H1 (cell line): ENCODE results near the gene LPIN2. TPM values are rescaled to one million over a fixed set of nuclear protein-coding genes. Genes with fewer than 3 reads are reported as not detected.

Experiments used
- CTCF ChIA-PET: fragments of 300-600 bp; sonication (Branson Sonifier 250); formaldehyde crosslinking; loops from one replicate; lab custom pipeline; 2021; ENCODE audit not compliant: partially characterized antibody; lab: Charles Lee
- POLR2A ChIA-PET: fragments of 300-600 bp; sonication (Branson Sonifier 250); formaldehyde crosslinking; loops from one replicate; lab custom pipeline; 2021; ENCODE audit warnings: inconsistent platforms; ENCODE audit not compliant: partially characterized antibody; lab: Charles Lee
- DNase-seq, 2 experiments: peaks; one replicate each; pipeline versions ENCODE4 v3.0.0 to v3.0.0-alpha.2; 2010 to 2022; ENCODE audit warnings: low spot score in 2 of 2, low read depth in 1 of 2, mixed read lengths in 1 of 2
- FAIRE-seq: peaks from 2 replicates; lab custom pipeline; 2011; peaks lifted over from hg19 to GRCh38; lab: Jason Lieb, UNC
- H2AFZ ChIP-seq: 2 replicates; pipeline ENCODE4 v1.8.1; 2012; ENCODE audit warnings: low read length, inconsistent platforms
- H2AK5ac ChIP-seq: 2 replicates; pipeline ENCODE4 v1.6.1; 2013; ENCODE audit warnings: low read depth, low read length
- H2BK120ac ChIP-seq: replicated peaks from 2 replicates; pipeline ENCODE3; 2013; ENCODE audit warnings: low read depth, low read length, inconsistent platforms
- H2BK12ac ChIP-seq: 2 replicates; pipeline ENCODE4 v1.6.1; 2013; ENCODE audit warnings: low read depth, low read length
- H2BK15ac ChIP-seq: 2 replicates; pipeline ENCODE4 v1.6.1; 2013; ENCODE audit warnings: low read length
- H2BK20ac ChIP-seq: 2 replicates; pipeline ENCODE4 v1.6.1; 2013; ENCODE audit warnings: low read length
- H2BK5ac ChIP-seq: 2 replicates; pipeline ENCODE4 v1.6.1; 2013; ENCODE audit warnings: low read depth, low read length
- H3K14ac ChIP-seq: 2 replicates; pipeline ENCODE4 v1.6.1; 2013; ENCODE audit warnings: inconsistent platforms; ENCODE audit not compliant: insufficient read length
- H3K18ac ChIP-seq: 2 replicates; pipeline ENCODE4 v1.6.1; 2013; ENCODE audit warnings: low read length; ENCODE audit errors: extremely low read depth
- H3K23ac ChIP-seq: 2 replicates; pipeline ENCODE4 v1.6.1; 2013; ENCODE audit warnings: inconsistent platforms; ENCODE audit not compliant: insufficient read length
- H3K23me2 ChIP-seq: 2 replicates; pipeline ENCODE4 v1.6.1; 2013; ENCODE audit warnings: low read depth, low read length
- H3K27ac ChIP-seq: 2 replicates; pipeline ENCODE4 v1.6.1; 2011; ENCODE audit warnings: low read depth, low read length, inconsistent platforms
- H3K27me3 ChIP-seq, 4 experiments: replicated peaks in 1 of 4; 1 replicate in 1 of 4; 2 replicates in 3 of 4; pipeline versions ENCODE4 v1.6.1 to v1.8.1; 2011 to 2013; ENCODE audit warnings: low read length in 3 of 4, mild to moderate bottlenecking in 3 of 4, inconsistent platforms in 2 of 4, mixed read lengths in 2 of 4, moderate library complexity in 1 of 4; ENCODE audit not compliant: control insufficient read depth in 3 of 4, insufficient read depth in 3 of 4; ENCODE audit errors: extremely low read depth in 1 of 4
- H3K36me3 ChIP-seq, 4 experiments: 2 replicates each; pipeline versions ENCODE4 v1.6.1 to v1.8.1; 2011 to 2013; ENCODE audit warnings: mild to moderate bottlenecking in 4 of 4, low read length in 3 of 4, moderate library complexity in 2 of 4, control low read depth in 1 of 4, inconsistent platforms in 1 of 4; ENCODE audit not compliant: insufficient read depth in 4 of 4, control insufficient read depth in 2 of 4
- H3K4ac ChIP-seq: replicated peaks from 2 replicates; pipeline ENCODE3; 2013; ENCODE audit warnings: low read length, low read depth, mixed read lengths, inconsistent platforms; ENCODE audit not compliant: insufficient read length
- H3K4me1 ChIP-seq, 4 experiments: replicated peaks in 1 of 4; 1 replicate in 1 of 4; 2 replicates in 3 of 4; pipeline versions ENCODE4 v1.6.1 to v1.8.1; 2011 to 2013; ENCODE audit warnings: low read length in 3 of 4, inconsistent platforms in 2 of 4, mixed read lengths in 1 of 4; ENCODE audit not compliant: insufficient read depth in 4 of 4, control insufficient read depth in 3 of 4
- H3K4me2 ChIP-seq, 2 experiments: 2 replicates each; pipeline versions ENCODE4 v1.6.1 to v1.8.1; 2011 to 2013; ENCODE audit warnings: low read depth in 2 of 2, low read length in 2 of 2, control low read depth in 1 of 2, inconsistent platforms in 1 of 2, mild to moderate bottlenecking in 1 of 2; ENCODE audit not compliant: insufficient read depth in 1 of 2
- H3K4me3 ChIP-seq, 4 experiments: fragments of 200-600, 300-600 bp in 1 of 4; sonication (generic), shearing (Covaris generic), sonication (Bioruptor Twin) in 1 of 4; 2 replicates each; pipeline versions ENCODE4 v1.5.1 to v1.8.1; 2011 to 2016; ENCODE audit warnings: low read length in 4 of 4, low read depth in 3 of 4, control low read depth in 2 of 4, inconsistent platforms in 2 of 4, mild to moderate bottlenecking in 2 of 4, mixed read lengths in 1 of 4, moderate library complexity in 1 of 4; ENCODE audit not compliant: insufficient read depth in 2 of 4; ENCODE audit errors: extremely low read depth in 1 of 4
- H3K56ac ChIP-seq: replicated peaks from 2 replicates; pipeline ENCODE3; 2013; ENCODE audit warnings: low read depth, mild to moderate bottlenecking, mixed read lengths, low read length, inconsistent platforms; ENCODE audit not compliant: insufficient read length
- H3K79me1 ChIP-seq: 2 replicates; pipeline ENCODE4 v1.6.1; 2013; ENCODE audit warnings: low read depth, low read length, control low read depth
- H3K79me2 ChIP-seq, 2 experiments: 2 replicates each; pipeline versions ENCODE4 v1.6.1 to v1.8.1; 2012 to 2013; ENCODE audit warnings: low read length in 2 of 2, mild to moderate bottlenecking in 2 of 2, inconsistent platforms in 1 of 2; ENCODE audit not compliant: insufficient read depth in 2 of 2, control insufficient read depth in 1 of 2
- H3K9ac ChIP-seq, 4 experiments: replicated peaks in 1 of 4; 1 replicate in 1 of 4; 2 replicates in 3 of 4; pipeline versions ENCODE4 v1.6.1 to v1.8.1; 2011 to 2013; ENCODE audit warnings: low read depth in 3 of 4, low read length in 3 of 4, control low read depth in 2 of 4, mild to moderate bottlenecking in 2 of 4, moderate library complexity in 2 of 4, inconsistent platforms in 1 of 4; ENCODE audit errors: extremely low read depth in 1 of 4
- H3K9me3 ChIP-seq, 2 experiments: 2 replicates each; pipeline versions ENCODE4 v1.6.1 to v1.8.1; 2012 to 2013; ENCODE audit warnings: mild to moderate bottlenecking in 2 of 2, moderate library complexity in 2 of 2, control low read depth in 1 of 2, inconsistent platforms in 1 of 2, low read depth in 1 of 2, low read length in 1 of 2, mixed read lengths in 1 of 2; ENCODE audit not compliant: insufficient read depth in 2 of 2
- H4K20me1 ChIP-seq, 2 experiments: replicated peaks in 1 of 2; 2 replicates each; pipeline versions ENCODE3 to v1.8.1; 2011 to 2013; ENCODE audit warnings: inconsistent platforms in 2 of 2, low read length in 2 of 2, mild to moderate bottlenecking in 1 of 2; ENCODE audit not compliant: insufficient read depth in 2 of 2, control insufficient read depth in 1 of 2
- H4K5ac ChIP-seq: 2 replicates; pipeline ENCODE4 v1.6.1; 2013; ENCODE audit warnings: low read length, low read depth, mixed read lengths, inconsistent platforms; ENCODE audit not compliant: insufficient read length
- H4K8ac ChIP-seq: 2 replicates; pipeline ENCODE4 v1.8.0; 2013; ENCODE audit warnings: mild to moderate bottlenecking, moderate library complexity, low read length, inconsistent platforms; ENCODE audit not compliant: insufficient read depth; ENCODE audit errors: extremely low read depth
- H4K91ac ChIP-seq: replicated peaks from 2 replicates; pipeline ENCODE3; 2013; ENCODE audit warnings: low read length, mixed read lengths, inconsistent platforms; ENCODE audit not compliant: insufficient read length
- BCL11A ChIP-seq, 2 experiments: IDR thresholded peaks; one replicate each; pipeline ENCODE4 v1.6.1; 2011; ENCODE audit warnings: low read depth in 2 of 2, low read length in 2 of 2, mild to moderate bottlenecking in 2 of 2
- CEBPB ChIP-seq: IDR thresholded peaks from 2 replicates; pipeline ENCODE4 v1.6.1; 2012; ENCODE audit warnings: low read depth, low read length
- CTCF ChIP-seq, 3 experiments: IDR thresholded peaks; 1 replicate in 2 of 3; 2 replicates in 1 of 3; pipeline versions ENCODE4 v1.5.1 to v1.6.1; 2011; ENCODE audit warnings: low read length in 3 of 3, mild to moderate bottlenecking in 3 of 3, inconsistent platforms in 2 of 3, low read depth in 1 of 3, moderate library complexity in 1 of 3; ENCODE audit not compliant: insufficient read depth in 1 of 3; ENCODE audit errors: control extremely low read depth in 1 of 3
- E2F6 ChIP-seq: IDR thresholded peaks from 2 replicates; pipeline ENCODE4 v1.6.1; 2012; ENCODE audit warnings: inconsistent platforms
- EGR1 ChIP-seq: IDR thresholded peaks from 2 replicates; pipeline ENCODE4 v1.6.1; 2011; ENCODE audit warnings: low read depth, low read length, borderline replicate concordance
- EP300 ChIP-seq, 2 experiments: IDR thresholded peaks; 1 replicate in 1 of 2; 2 replicates in 1 of 2; pipeline ENCODE4 v1.6.1; 2011 to 2012; ENCODE audit warnings: low read depth in 2 of 2, low read length in 2 of 2, mild to moderate bottlenecking in 2 of 2, borderline replicate concordance in 1 of 2, inconsistent platforms in 1 of 2, moderate library complexity in 1 of 2
- JUND ChIP-seq: IDR thresholded peaks from 2 replicates; pipeline ENCODE4 v1.6.1; 2011; ENCODE audit warnings: mild to moderate bottlenecking, improper control_type of control experiment, low read length
- NRF1 ChIP-seq: IDR thresholded peaks from 2 replicates; pipeline ENCODE4 v1.6.1; 2011; ENCODE audit warnings: mild to moderate bottlenecking, low read depth, low read length, improper control_type of control experiment
- RBBP5 ChIP-seq: IDR thresholded peaks from 2 replicates; pipeline ENCODE4 v1.7.1; 2012; ENCODE audit warnings: low read depth, mild to moderate bottlenecking, inconsistent platforms, low read length, moderate library complexity, borderline replicate concordance
- TAF1 ChIP-seq: IDR thresholded peaks from 2 replicates; pipeline ENCODE4 v1.6.1; 2011; ENCODE audit warnings: mild to moderate bottlenecking, low read depth, low read length
- TBP ChIP-seq: IDR thresholded peaks from 2 replicates; pipeline ENCODE4 v1.6.1; 2011; ENCODE audit warnings: low read depth, low read length, improper control_type of control experiment
- WGBS, 2 experiments: shearing (Covaris generic) in 1 of 2; methylation state at CpG; one replicate each; pipeline versions ENCODE4 v1.1.6 to v1.1.7; 2013 to 2015; ENCODE audit warnings: low lambda C conversion rate in 2 of 2, mixed read lengths in 2 of 2, inconsistent platforms in 1 of 2, low coverage in 1 of 2, missing lambda C conversion rate in 1 of 2; ENCODE audit not compliant: insufficient replicate concordance in 2 of 2, insufficient coverage in 1 of 2, insufficient read length in 1 of 2; ENCODE audit errors: extremely low coverage in 1 of 2, missing lambda C conversion rate in 1 of 2; 5-methylcytosine and 5-hydroxymethylcytosine counted together
- polyA plus RNA-seq, 7 experiments: library from polyadenylated mRNA; depleted of rRNA in 3 of 7; stranded (reverse) in 5 of 7; unstranded in 2 of 7; fragments of >200 nt in 5 of 7; fragments of 200-250 nt in 2 of 7; gene quantifications; 1 replicate in 5 of 7; 2 replicates in 1 of 7; 4 replicates in 1 of 7; pipeline versions ENCODE4 v1.2.1 to v1.2.3, GENCODE V29; 2011 to 2013; ENCODE audit warnings: missing spikeins in 2 of 7, mixed read lengths in 2 of 7
- total RNA-seq: library from RNA; stranded (reverse); fragmentation: NEBNext Ultra II Directional; extraction: Animal tissue kit (Norgen Biotek cat#: 25700); gene quantifications from 2 replicates; pipeline ENCODE4 v1.2.1, GENCODE V29; 2021

The LPIN2 gene
- total and polyA plus RNA-seq, 2 of the 8 experiments (the other 6 are each of a cell fraction or from before 2014, with no cell fraction given), result 7.4 to 14.2 TPM

- H4K5ac ChIP-seq, result no peak overlapping the region
- H4K20me1 ChIP-seq, result no peaks in the 10 kb centered on the region
- CTCF ChIA-PET, result interaction anchor here (1.0 kb wide), 1 partner anchor 13 kb away, joined by 4 read pairs; no protein-coding TSS in a partner anchor
- DNase-seq, result no peak
- no peak overlapping the region for H3K4me3 ChIP-seq
- H2BK5ac ChIP-seq, result no peak overlapping the region
- 64% methylated on average over 2 of the region's 2 CpGs; no CpG with 5 or more reads in 1 of the 2 experiments for whole genome bisulfite sequencing, 2 experiments
- H2BK120ac ChIP-seq, result no peak overlapping the region
- no peak overlapping the region for H3K27ac ChIP-seq
- no peaks in the 10 kb centered on the region for H3K27me3 ChIP-seq
- POLR2A ChIA-PET, result no interaction called here
- no peaks in the 10 kb centered on the region for H3K23me2 ChIP-seq
- no peak overlapping the region for H2BK15ac ChIP-seq
- no peak overlapping the region for H3K4me2 ChIP-seq
- H3K14ac ChIP-seq, result no peak overlapping the region
- no peak overlapping the region for H3K56ac ChIP-seq
- H3K4me1 ChIP-seq, result no peaks in the 10 kb centered on the region
- H3K18ac ChIP-seq, result no peak overlapping the region
- H3K79me1 ChIP-seq, result no peaks in the 10 kb centered on the region
- no peak overlapping the region for H3K4ac ChIP-seq
- H3K79me2 ChIP-seq, result no peaks in the 10 kb centered on the region
- no peak overlapping the region for H2BK12ac ChIP-seq
- no peak overlapping the region for H2AK5ac ChIP-seq
- no peaks in the 10 kb centered on the region for H3K36me3 ChIP-seq
- H3K9ac ChIP-seq, result no peak overlapping the region
- no peak for FAIRE-seq
- H4K91ac ChIP-seq, result no peak overlapping the region
- no peak overlapping the region for H2AFZ ChIP-seq
- no peak overlapping the region for H3K23ac ChIP-seq
- H2BK20ac ChIP-seq, result no peak overlapping the region
- H3K9me3 ChIP-seq, result 0 out of 4 replicates have a peak, but pooled peaks cover 0 to 4% of the 10 kb centered on the region in 2 experiments
- H4K8ac ChIP-seq, result no peak overlapping the region
- no peak for TF ChIP-seq TBP
- no peak for TF ChIP-seq RBBP5
- no peak for TF ChIP-seq EGR1
- no peak for TF ChIP-seq CTCF (IDR thresholded peaks at IDR 0.05; ENCODE audit: control extremely low read depth in 1 of 3, insufficient read depth in 1 of 3, low read depth in 1 of 3, low read length in 3 of 3)
- TF ChIP-seq CEBPB, result no peak
- no peak for TF ChIP-seq E2F6
- TF ChIP-seq EP300 (IDR thresholded peaks at IDR 0.05; ENCODE audit: borderline replicate concordance in 1 of 2, low read depth in 2 of 2, low read length in 2 of 2), result no peak
- no peak for TF ChIP-seq JUND
- no peak for TF ChIP-seq NRF1
- no peak for TF ChIP-seq BCL11A (IDR thresholded peaks at IDR 0.05; ENCODE audit: low read depth in 2 of 2, low read length in 2 of 2)
- no peak for TF ChIP-seq TAF1
These were observed 39.4 kb upstream of the LPIN2 start for GRCh38 chr18:3052411-3052758.
